Type B pancreatic cell (in vitro differentiated cells): ENCODE results near the gene SORCS1. TPM values are rescaled to one million over a fixed set of nuclear protein-coding genes. Genes with fewer than 3 reads are reported as not detected.

ENCODE experiments used
- DNase-seq: peaks from one replicate; pipeline ENCODE4 v3.0.0; 2021; ENCODE audit warnings: mixed read lengths; ENCODE audit not compliant: unreplicated experiment; ENCODE audit errors: extremely low spot score
- H3K27ac Mint-ChIP-seq: 2 replicates; pipeline ENCODE4 v1.8.0; 2021; ENCODE audit warnings: mild to moderate bottlenecking, mixed read lengths
- H3K27me3 Mint-ChIP-seq: 2 replicates; pipeline ENCODE4 v1.8.0; 2021; ENCODE audit warnings: mixed read lengths
- H3K36me3 Mint-ChIP-seq: 2 replicates; pipeline ENCODE4 v1.8.0; 2021; ENCODE audit warnings: mixed read lengths
- H3K4me1 Mint-ChIP-seq: one replicate; pipeline ENCODE4 v1.8.0; 2021; ENCODE audit warnings: mixed read lengths; ENCODE audit not compliant: unreplicated experiment
- H3K4me3 Mint-ChIP-seq: 2 replicates; pipeline ENCODE4 v1.8.0; 2021; ENCODE audit warnings: mild to moderate bottlenecking, mixed read lengths
- H3K9me3 Mint-ChIP-seq: 2 replicates; pipeline ENCODE4 v1.8.0; 2021; ENCODE audit warnings: mixed read lengths
- CTCF ChIP-seq: fragments of 200-600 bp; sonication (generic); conservative IDR thresholded peaks from 2 replicates; pipeline ENCODE4 v1.5.0; 2021; ENCODE audit warnings: antibody characterized with exemption, mild to moderate bottlenecking
- total RNA-seq: library from RNA; stranded (reverse); gene quantifications from 2 replicates; pipeline ENCODE4 v1.2.1, GENCODE V29; 2021; ENCODE audit warnings: low replicate concordance

Gene SORCS1
- total RNA-seq, 1 donor from 2014 or later, result 5.4 TPM

GRCh38 chr10:106898446-106898845 is 266.1 kb downstream of the SORCS1 start:
- Mint-ChIP-seq H3K9me3 (no peaks in the 10 kb centered on the region), H3K27me3 (no peaks in the 10 kb centered on the region), H3K4me1 (peaks cover 16% of the 10 kb centered on the region), H3K27ac (no peak overlapping the region), H3K4me3 (no peak overlapping the region), H3K36me3 (no peaks in the 10 kb centered on the region)
- no peak for DNase-seq
- no peak for TF ChIP-seq CTCF

GRCh38 chr10:106897719-106898118 is 266.8 kb downstream of the SORCS1 start:
- TF ChIP-seq CTCF, result no peak
- no peaks in the 10 kb centered on the region for H3K9me3 Mint-ChIP-seq
- no peak overlapping the region for H3K27ac Mint-ChIP-seq
- H3K27me3 Mint-ChIP-seq, result no peaks in the 10 kb centered on the region
- DNase-seq, result no peak
- H3K4me3 Mint-ChIP-seq, result no peak overlapping the region
- peaks cover 17% of the 10 kb centered on the region for H3K4me1 Mint-ChIP-seq
- no peaks in the 10 kb centered on the region for H3K36me3 Mint-ChIP-seq

GRCh38 chr10:106894692-106895091 is 269.8 kb downstream of the SORCS1 start:
- Mint-ChIP-seq H3K4me3 (no peak overlapping the region), H3K9me3 (no peaks in the 10 kb centered on the region), H3K4me1 (peaks cover 17% of the 10 kb centered on the region), H3K27ac (no peak overlapping the region), H3K36me3 (no peaks in the 10 kb centered on the region), H3K27me3 (no peaks in the 10 kb centered on the region)
- no peak for TF ChIP-seq CTCF
- no peak for DNase-seq

GRCh38 chr10:106877574-106877973 is 286.9 kb downstream of the SORCS1 start:
- Mint-ChIP-seq H3K27me3 (no peaks in the 10 kb centered on the region), H3K4me3 (no peak overlapping the region), H3K4me1 (peaks cover 6% of the 10 kb centered on the region), H3K9me3 (peaks cover 11% of the 10 kb centered on the region), H3K27ac (no peak overlapping the region), H3K36me3 (peaks cover 3% of the 10 kb centered on the region)
- no peak for TF ChIP-seq CTCF
- DNase-seq, result no peak

- Mint-ChIP-seq H3K4me3 (no peak overlapping the region), H3K27ac (no peak overlapping the region), H3K36me3 (peaks cover 3% of the 10 kb centered on the region), H3K27me3 (no peaks in the 10 kb centered on the region), H3K9me3 (peaks cover 6% of the 10 kb centered on the region), H3K4me1 (peaks cover 6% of the 10 kb centered on the region)
- TF ChIP-seq CTCF, result no peak
- no peak for DNase-seq
These were observed 290.0 kb downstream of the SORCS1 start for GRCh38 chr10:106874604-106874889.
